HepG2 (cell line): Measurements from ENCODE around the gene SREBF1. TPM values are rescaled to one million over a fixed set of nuclear protein-coding genes. Genes with fewer than 3 reads are reported as not detected.

Source experiments
- ATF7 ChIP-seq, 2 experiments: fragments of 450-650 bp in 1 of 2; sonication (generic) in 1 of 2; formaldehyde crosslinking in 1 of 2; IDR thresholded peaks; 2 replicates each; pipeline versions ENCODE4 v1.4.0 to v1.6.1; 2016 to 2020; ENCODE audit warnings: antibody characterized with exemption in 1 of 2, mild to moderate bottlenecking in 1 of 2, missing genetic modification reagents in 1 of 2
- GABPA ChIP-seq, 2 experiments: IDR thresholded peaks; 2 replicates each; pipeline ENCODE4 v1.6.1; 2011 to 2016; ENCODE audit warnings: low read depth in 2 of 2, low read length in 1 of 2, missing biosample characterization in 1 of 2, missing genetic modification characterization in 1 of 2
- MAZ ChIP-seq, 2 experiments: sonication (generic) in 1 of 2; formaldehyde crosslinking in 1 of 2; IDR thresholded peaks; 2 replicates each; pipeline versions ENCODE4 v1.5.0 to v1.6.1; 2012 to 2020; ENCODE audit warnings: low read depth in 2 of 2, mild to moderate bottlenecking in 2 of 2, borderline replicate concordance in 1 of 2, improper control_type of control experiment in 1 of 2, low read length in 1 of 2, missing genetic modification reagents in 1 of 2, moderate library complexity in 1 of 2
- RBAK ChIP-seq: sonication (generic); formaldehyde crosslinking; IDR thresholded peaks from 2 replicates; pipeline ENCODE4 v1.5.1; 2020; ENCODE audit warnings: mild to moderate bottlenecking, missing genetic modification reagents
- SMARCE1 ChIP-seq: fragments of 450-650 bp; IDR thresholded peaks from 2 replicates; pipeline ENCODE4 v1.6.1; 2017; ENCODE audit warnings: borderline replicate concordance
- SRY ChIP-seq: sonication (generic); formaldehyde crosslinking; IDR thresholded peaks from 2 replicates; pipeline ENCODE4 v1.8.0; 2022; ENCODE audit warnings: mild to moderate bottlenecking, missing genetic modification reagents
- SYNCRIP ChIP-seq: fragments of 200-400 bp; formaldehyde crosslinking; IDR thresholded peaks from 2 replicates; pipeline ENCODE4 v1.6.1; 2018; ENCODE audit warnings: mild to moderate bottlenecking, low read depth, low read length; ENCODE audit not compliant: insufficient read depth
- polyA plus RNA-seq, 8 experiments: library from polyadenylated mRNA; depleted of rRNA in 3 of 8; stranded (reverse) in 7 of 8; unstranded in 1 of 8; fragments of >200 nt; fragmentation: Illumina TruSeq in 4 of 8; extraction: Trizol in 4 of 8; gene quantifications; 2 replicates each; pipeline versions ENCODE4 v1.2.1 to v1.2.3, GENCODE V29; 2011 to 2016; ENCODE audit warnings: low read depth in 4 of 8, missing spikeins in 1 of 8, mixed read lengths in 1 of 8; ENCODE audit not compliant: insufficient read depth in 1 of 8
- total RNA-seq, 5 experiments: library from RNA; depleted of rRNA; stranded (reverse); fragments of >200 nt; fragmentation: Illumina TruSeq; extraction: Trizol; gene quantifications; 2 replicates each; pipeline ENCODE4 v1.2.3, GENCODE V29; 2016; ENCODE audit warnings: low read depth in 1 of 5
- TF ChIP-seq, protein P1 (sequence below): sonication (generic); formaldehyde crosslinking; IDR thresholded peaks from 2 replicates; pipeline ENCODE4 v1.4.0; 2020; ENCODE audit warnings: mild to moderate bottlenecking, missing genetic modification reagents
- TF ChIP-seq, protein P2 (sequence below): fragments of 450-650 bp; IDR thresholded peaks from 2 replicates; pipeline ENCODE4 v1.6.1; 2016
- TF ChIP-seq, protein P3 (sequence below): sonication (generic); formaldehyde crosslinking; IDR thresholded peaks from 2 replicates; pipeline ENCODE4 v1.8.1; 2023; ENCODE audit warnings: missing genetic modification reagents, mild to moderate bottlenecking, borderline replicate concordance
- TF ChIP-seq, protein P4 (sequence below): sonication (generic); formaldehyde crosslinking; IDR thresholded peaks from 2 replicates; pipeline ENCODE4 v1.4.0; 2020; ENCODE audit warnings: missing genetic modification reagents
- TF ChIP-seq, protein P5 (sequence below): sonication (generic); formaldehyde crosslinking; IDR thresholded peaks from 2 replicates; pipeline ENCODE4 v1.5.1; 2020; ENCODE audit warnings: mild to moderate bottlenecking, missing genetic modification reagents, moderate library complexity
- TF ChIP-seq, protein P6 (sequence below): sonication (generic); formaldehyde crosslinking; IDR thresholded peaks from 2 replicates; pipeline ENCODE4 v1.5.0; 2020; ENCODE audit warnings: mild to moderate bottlenecking, missing genetic modification reagents, moderate library complexity

SREBF1 gene
- total and polyA plus RNA-seq, 2 of the 13 experiments (the other 11 are each of a cell fraction or from before 2014, with no cell fraction given) = 34.3 to 38.0 TPM

DNA sequence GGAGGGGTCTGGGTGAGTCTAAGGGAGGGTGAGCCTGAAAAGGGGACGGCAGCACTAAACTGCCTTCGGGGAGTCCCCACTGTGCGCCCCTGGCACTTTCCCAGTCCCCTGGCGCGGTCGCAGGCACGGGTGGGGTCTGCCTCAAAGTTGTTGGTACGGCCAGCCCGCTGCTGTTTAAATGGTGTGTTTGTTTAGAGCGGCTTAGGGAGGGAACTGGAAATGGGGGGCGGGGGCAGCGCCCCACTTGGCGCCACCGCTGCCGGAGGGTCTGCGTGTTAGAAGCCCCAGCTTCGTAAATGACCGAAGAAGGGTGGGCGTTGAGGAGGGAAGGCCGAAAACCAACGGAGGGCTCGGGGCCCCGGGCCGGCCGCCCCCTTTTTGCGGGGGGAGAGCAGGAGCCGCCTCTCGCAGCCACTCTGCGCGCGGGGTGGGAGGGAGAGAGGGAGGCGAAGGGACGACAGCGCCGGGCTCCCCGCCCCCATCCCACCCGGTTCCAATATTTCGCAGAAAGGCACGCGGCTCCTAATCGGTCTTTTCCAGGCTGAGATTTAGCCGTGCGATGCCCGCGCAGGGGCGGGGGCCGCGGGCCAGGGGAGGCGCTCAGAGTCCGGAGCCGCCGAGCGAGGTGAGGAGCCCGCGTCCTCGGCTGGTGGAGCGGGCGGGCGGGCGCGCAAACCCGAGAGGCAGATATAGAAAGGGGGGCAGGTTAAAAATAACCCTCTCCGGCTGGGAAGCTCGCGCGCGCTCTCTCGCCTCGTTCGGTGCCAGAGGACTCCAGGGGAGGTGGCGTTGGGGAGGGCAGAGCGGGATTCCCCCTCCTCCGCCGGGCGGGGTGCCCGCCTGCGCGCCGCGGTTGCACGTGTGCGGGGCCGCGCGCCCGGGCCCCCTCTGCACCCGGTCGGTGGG lies 54.9 kb downstream of the SREBF1 start (continued):
- TF ChIP-seq, protein P1, sequence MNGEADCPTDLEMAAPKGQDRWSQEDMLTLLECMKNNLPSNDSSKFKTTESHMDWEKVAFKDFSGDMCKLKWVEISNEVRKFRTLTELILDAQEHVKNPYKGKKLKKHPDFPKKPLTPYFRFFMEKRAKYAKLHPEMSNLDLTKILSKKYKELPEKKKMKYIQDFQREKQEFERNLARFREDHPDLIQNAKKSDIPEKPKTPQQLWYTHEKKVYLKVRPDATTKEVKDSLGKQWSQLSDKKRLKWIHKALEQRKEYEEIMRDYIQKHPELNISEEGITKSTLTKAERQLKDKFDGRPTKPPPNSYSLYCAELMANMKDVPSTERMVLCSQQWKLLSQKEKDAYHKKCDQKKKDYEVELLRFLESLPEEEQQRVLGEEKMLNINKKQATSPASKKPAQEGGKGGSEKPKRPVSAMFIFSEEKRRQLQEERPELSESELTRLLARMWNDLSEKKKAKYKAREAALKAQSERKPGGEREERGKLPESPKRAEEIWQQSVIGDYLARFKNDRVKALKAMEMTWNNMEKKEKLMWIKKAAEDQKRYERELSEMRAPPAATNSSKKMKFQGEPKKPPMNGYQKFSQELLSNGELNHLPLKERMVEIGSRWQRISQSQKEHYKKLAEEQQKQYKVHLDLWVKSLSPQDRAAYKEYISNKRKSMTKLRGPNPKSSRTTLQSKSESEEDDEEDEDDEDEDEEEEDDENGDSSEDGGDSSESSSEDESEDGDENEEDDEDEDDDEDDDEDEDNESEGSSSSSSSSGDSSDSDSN (CRISPR knock-in tag) = peak; percentile 53; the same call in 1 of the 2 replicates
- TF ChIP-seq RBAK (CRISPR knock-in tag) (no peak), SMARCE1 (no peak), SYNCRIP (no peak), MAZ (IDR thresholded peaks at IDR 0.05; ENCODE audit: borderline replicate concordance, low read depth, low read length) (0 out of 2 replicates have a peak, but pooled peaks have one; percentile 25), MAZ (CRISPR knock-in tag; IDR thresholded peaks at IDR 0.05; ENCODE audit: low read depth) (0 out of 2 replicates have a peak, but pooled peaks have one; percentile 37), ATF7 (IDR thresholded peaks at IDR 0.05) (no peak), ATF7 (CRISPR knock-in tag; IDR thresholded peaks at IDR 0.05) (no peak), GABPA (IDR thresholded peaks at IDR 0.05; ENCODE audit: low read depth, low read length) (no peak), GABPA (CRISPR knock-in tag; IDR thresholded peaks at IDR 0.05; ENCODE audit: low read depth) (no peak), SRY (CRISPR knock-in tag) (no peak)
- TF ChIP-seq, protein P2, sequence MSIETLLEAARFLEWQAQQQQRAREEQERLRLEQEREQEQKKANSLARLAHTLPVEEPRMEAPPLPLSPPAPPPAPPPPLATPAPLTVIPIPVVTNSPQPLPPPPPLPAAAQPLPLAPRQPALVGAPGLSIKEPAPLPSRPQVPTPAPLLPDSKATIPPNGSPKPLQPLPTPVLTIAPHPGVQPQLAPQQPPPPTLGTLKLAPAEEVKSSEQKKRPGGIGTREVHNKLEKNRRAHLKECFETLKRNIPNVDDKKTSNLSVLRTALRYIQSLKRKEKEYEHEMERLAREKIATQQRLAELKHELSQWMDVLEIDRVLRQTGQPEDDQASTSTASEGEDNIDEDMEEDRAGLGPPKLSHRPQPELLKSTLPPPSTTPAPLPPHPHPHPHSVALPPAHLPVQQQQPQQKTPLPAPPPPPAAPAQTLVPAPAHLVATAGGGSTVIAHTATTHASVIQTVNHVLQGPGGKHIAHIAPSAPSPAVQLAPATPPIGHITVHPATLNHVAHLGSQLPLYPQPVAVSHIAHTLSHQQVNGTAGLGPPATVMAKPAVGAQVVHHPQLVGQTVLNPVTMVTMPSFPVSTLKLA = no peak
- TF ChIP-seq, protein P3, sequence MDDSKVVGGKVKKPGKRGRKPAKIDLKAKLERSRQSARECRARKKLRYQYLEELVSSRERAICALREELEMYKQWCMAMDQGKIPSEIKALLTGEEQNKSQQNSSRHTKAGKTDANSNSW (CRISPR knock-in tag) = no peak
- TF ChIP-seq, protein P4, sequence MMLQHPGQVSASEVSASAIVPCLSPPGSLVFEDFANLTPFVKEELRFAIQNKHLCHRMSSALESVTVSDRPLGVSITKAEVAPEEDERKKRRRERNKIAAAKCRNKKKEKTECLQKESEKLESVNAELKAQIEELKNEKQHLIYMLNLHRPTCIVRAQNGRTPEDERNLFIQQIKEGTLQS = no peak
- TF ChIP-seq, protein P5, sequence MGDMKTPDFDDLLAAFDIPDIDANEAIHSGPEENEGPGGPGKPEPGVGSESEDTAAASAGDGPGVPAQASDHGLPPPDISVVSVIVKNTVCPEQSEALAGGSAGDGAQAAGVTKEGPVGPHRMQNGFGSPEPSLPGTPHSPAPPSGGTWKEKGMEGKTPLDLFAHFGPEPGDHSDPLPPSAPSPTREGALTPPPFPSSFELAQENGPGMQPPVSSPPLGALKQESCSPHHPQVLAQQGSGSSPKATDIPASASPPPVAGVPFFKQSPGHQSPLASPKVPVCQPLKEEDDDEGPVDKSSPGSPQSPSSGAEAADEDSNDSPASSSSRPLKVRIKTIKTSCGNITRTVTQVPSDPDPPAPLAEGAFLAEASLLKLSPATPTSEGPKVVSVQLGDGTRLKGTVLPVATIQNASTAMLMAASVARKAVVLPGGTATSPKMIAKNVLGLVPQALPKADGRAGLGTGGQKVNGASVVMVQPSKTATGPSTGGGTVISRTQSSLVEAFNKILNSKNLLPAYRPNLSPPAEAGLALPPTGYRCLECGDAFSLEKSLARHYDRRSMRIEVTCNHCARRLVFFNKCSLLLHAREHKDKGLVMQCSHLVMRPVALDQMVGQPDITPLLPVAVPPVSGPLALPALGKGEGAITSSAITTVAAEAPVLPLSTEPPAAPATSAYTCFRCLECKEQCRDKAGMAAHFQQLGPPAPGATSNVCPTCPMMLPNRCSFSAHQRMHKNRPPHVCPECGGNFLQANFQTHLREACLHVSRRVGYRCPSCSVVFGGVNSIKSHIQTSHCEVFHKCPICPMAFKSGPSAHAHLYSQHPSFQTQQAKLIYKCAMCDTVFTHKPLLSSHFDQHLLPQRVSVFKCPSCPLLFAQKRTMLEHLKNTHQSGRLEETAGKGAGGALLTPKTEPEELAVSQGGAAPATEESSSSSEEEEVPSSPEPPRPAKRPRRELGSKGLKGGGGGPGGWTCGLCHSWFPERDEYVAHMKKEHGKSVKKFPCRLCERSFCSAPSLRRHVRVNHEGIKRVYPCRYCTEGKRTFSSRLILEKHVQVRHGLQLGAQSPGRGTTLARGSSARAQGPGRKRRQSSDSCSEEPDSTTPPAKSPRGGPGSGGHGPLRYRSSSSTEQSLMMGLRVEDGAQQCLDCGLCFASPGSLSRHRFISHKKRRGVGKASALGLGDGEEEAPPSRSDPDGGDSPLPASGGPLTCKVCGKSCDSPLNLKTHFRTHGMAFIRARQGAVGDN (CRISPR knock-in tag) = peak; percentile 54
- TF ChIP-seq, protein P6, sequence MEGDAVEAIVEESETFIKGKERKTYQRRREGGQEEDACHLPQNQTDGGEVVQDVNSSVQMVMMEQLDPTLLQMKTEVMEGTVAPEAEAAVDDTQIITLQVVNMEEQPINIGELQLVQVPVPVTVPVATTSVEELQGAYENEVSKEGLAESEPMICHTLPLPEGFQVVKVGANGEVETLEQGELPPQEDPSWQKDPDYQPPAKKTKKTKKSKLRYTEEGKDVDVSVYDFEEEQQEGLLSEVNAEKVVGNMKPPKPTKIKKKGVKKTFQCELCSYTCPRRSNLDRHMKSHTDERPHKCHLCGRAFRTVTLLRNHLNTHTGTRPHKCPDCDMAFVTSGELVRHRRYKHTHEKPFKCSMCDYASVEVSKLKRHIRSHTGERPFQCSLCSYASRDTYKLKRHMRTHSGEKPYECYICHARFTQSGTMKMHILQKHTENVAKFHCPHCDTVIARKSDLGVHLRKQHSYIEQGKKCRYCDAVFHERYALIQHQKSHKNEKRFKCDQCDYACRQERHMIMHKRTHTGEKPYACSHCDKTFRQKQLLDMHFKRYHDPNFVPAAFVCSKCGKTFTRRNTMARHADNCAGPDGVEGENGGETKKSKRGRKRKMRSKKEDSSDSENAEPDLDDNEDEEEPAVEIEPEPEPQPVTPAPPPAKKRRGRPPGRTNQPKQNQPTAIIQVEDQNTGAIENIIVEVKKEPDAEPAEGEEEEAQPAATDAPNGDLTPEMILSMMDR (CRISPR knock-in tag) = no peak
